Measurements from ENCODE around the gene TRHDE. TPM values are rescaled to one million over a fixed set of nuclear protein-coding genes. Genes with fewer than 3 reads are reported as not detected.

The TRHDE gene
- total and polyA plus RNA-seq, 8 donors, result 1.9 to 30.2 (median 17.9) TPM

- Histone ChIP-seq H3K36me3 (no peaks in the 10 kb centered on the region), H3K27me3 (no peaks in the 10 kb centered on the region), H3K9me3 (no peaks in the 10 kb centered on the region), H3K4me1 (no peaks in the 10 kb centered on the region), H3K27ac (no peak overlapping the region), H3K4me3 (no peak overlapping the region)
- ATAC-seq, result no peak
- 70 to 84% methylated on average over 2 of the region's 2 CpGs for WGBS, 2 donors
- intact Hi-C loops (cut with DNase I), result no loop called here
- TF ChIP-seq CTCF (IDR thresholded peaks at IDR 0.05), result no peak
- DNase-seq, result no peak
- FAIRE-seq, result no peak
Observed at GRCh38 chr12:72234886-72235285, 37.3 kb upstream of the TRHDE start.

DNA sequence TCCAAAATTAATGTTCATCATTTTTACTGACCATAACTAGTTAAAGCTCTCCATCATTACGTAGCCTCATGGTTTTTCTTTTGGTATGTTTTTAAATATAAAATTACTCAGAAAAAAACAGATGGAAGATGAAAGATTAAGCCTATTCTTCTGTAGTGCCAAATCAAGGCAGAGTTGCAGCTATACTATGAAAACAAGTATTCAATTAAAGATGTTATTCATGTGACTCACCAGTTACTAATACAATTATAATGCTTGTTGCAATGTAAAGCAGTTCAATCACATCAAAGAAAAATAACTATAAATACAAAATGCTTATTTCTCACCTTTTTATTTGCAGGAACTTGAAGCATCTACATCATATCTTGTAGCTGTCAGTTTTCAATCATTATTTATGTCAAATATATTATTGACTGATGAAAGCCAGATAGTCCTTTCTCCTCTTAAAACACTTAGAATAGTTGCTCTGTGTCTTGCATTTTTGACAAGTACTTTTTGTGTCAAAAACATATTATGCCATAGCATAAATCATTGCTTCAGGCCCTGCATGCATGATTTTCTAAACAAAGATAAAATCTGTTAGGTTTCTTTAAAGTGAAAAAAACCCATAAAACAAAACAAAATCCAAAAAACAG lies 36.0 kb upstream of the TRHDE start:
- no peak for TF ChIP-seq CTCF (IDR thresholded peaks at IDR 0.05)
- Histone ChIP-seq H3K36me3 (no peaks in the 10 kb centered on the region), H3K27ac (no peak overlapping the region), H3K4me3 (no peak overlapping the region), H3K27me3 (no peaks in the 10 kb centered on the region), H3K9me3 (no peaks in the 10 kb centered on the region), H3K4me1 (no peaks in the 10 kb centered on the region)
- 80% methylated on average over 1 of the region's 1 CpG for WGBS, 2 donors
- intact Hi-C loops (cut with DNase I), result no loop called here
- ATAC-seq (no peak), FAIRE-seq (no peak), DNase-seq (no peak)

GRCh38 chr12:72241552-72241951 lies 30.6 kb upstream of the TRHDE start:
- no peaks in the 10 kb centered on the region for H3K36me3 ChIP-seq
- H3K9me3 ChIP-seq, result no peaks in the 10 kb centered on the region
- H3K27me3 ChIP-seq, result no peaks in the 10 kb centered on the region
- H3K27ac ChIP-seq, result no peak overlapping the region
- FAIRE-seq (no peak), DNase-seq (no peak), ATAC-seq (no peak)
- TF ChIP-seq CTCF (IDR thresholded peaks at IDR 0.05), result no peak
- H3K4me3 ChIP-seq, result no peak overlapping the region
- intact Hi-C loops (cut with DNase I), result no loop called here
- WGBS, 2 donors, result 59 to 60% methylated on average over 3 of the region's 3 CpGs
- H3K4me1 ChIP-seq, result no peaks in the 10 kb centered on the region

DNA sequence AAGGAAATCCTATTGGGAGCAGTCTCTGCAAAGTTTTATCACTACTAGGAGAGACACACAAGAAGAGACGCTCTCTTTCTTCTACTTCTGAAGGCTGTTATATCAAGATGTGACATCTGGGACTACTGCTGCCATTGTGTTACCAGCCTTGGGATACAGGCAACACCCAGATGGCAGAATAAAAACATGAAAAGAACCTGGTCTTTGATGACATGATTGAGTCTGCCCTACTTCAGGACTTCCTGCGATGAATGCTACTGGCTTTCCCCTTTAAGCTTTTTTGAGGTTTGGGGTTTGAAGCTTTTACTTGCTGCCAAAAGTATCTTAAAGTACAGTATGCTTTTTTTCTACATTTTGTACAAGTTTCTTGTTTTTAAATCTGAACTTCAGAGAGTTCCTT lies 29.2 kb upstream of the TRHDE start:
- WGBS, 2 donors, result 93 to 99% methylated on average over 2 of the region's 2 CpGs
- Histone ChIP-seq H3K9me3 (no peaks in the 10 kb centered on the region), H3K4me1 (no peaks in the 10 kb centered on the region), H3K36me3 (no peaks in the 10 kb centered on the region), H3K27me3 (no peaks in the 10 kb centered on the region), H3K4me3 (no peak overlapping the region), H3K27ac (no peak overlapping the region)
- no peak for FAIRE-seq
- ATAC-seq, result no peak
- no peak for DNase-seq
- TF ChIP-seq CTCF (IDR thresholded peaks at IDR 0.05), result no peak
- intact Hi-C loops (cut with DNase I), result no loop called here

- whole genome bisulfite sequencing, 2 donors, result 83 to 85% methylated on average over 4 of the region's 4 CpGs
- intact Hi-C loops (cut with DNase I), result no loop called here
- no peak overlapping the region for H3K4me3 ChIP-seq
- H3K4me1 ChIP-seq, result no peaks in the 10 kb centered on the region
- no peaks in the 10 kb centered on the region for H3K9me3 ChIP-seq
- no peak for ATAC-seq
- no peak for FAIRE-seq
- no peak for TF ChIP-seq CTCF (IDR thresholded peaks at IDR 0.05)
- DNase-seq, result no peak
- no peaks in the 10 kb centered on the region for H3K36me3 ChIP-seq
- no peaks in the 10 kb centered on the region for H3K27me3 ChIP-seq
- no peak overlapping the region for H3K27ac ChIP-seq
Observed at GRCh38 chr12:72246370-72246769, 25.8 kb upstream of the TRHDE start.
